GM19328 (cell line): Measurements from ENCODE around the gene CDC14B.
"Not testable (repeated sequence)": the region's sequence is repeated elsewhere in the genome, so short reads cannot be mapped to it uniquely, and the experiment has no call there.

Experiments
- ATAC-seq: cut with Tn5 transposase; IDR thresholded peaks from one replicate; pipeline ENCODE4 v1.9.1; 2021; ENCODE audit warnings: mild to moderate bottlenecking, moderate library complexity; ENCODE audit not compliant: unreplicated experiment

Gene CDC14B

DNA sequence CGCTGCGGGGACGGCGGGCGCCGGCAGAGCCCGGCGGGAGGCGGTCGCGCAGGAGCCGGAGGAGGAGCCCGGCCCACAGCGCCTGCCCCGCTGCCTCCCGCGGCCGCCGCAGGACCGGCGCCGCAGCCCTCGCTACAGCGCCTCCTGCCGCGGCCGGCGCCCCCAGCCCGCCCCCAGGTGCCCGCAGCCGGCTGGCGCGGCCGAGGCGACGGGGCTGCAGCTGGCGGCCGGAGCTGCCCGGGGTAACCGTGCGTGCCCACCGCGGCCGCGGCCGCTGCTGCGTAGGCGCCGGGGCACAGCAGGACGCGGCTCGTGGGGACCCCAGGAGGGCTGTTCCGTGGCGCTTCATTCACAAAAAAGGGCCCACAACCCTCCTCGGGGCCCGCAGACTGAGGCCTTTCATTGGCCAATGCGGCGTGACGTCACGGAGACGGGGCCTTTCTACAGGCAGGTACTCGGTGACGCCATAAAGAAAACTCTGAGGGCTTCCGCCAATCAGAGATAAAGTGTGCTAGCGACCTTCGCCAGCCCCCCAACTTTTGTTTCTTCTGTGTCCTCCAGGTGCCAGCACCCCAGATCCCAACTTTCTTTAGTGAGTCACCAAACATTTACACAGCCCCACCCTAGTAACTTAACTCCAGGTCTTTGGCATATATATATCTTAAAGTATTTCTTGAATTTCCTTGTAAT, at the start of gene CDC14B:
CDC14B (minus strand) TSS at position 353 of the 690 bp plus-strand sequence. CDS start 465 bp downstream, outside the sequence.
- no peak for ATAC-seq

- no peak for ATAC-seq
These were observed 49.4 kb upstream of the CDC14B start for GRCh38 chr9:96668868-96669534.

DNA sequence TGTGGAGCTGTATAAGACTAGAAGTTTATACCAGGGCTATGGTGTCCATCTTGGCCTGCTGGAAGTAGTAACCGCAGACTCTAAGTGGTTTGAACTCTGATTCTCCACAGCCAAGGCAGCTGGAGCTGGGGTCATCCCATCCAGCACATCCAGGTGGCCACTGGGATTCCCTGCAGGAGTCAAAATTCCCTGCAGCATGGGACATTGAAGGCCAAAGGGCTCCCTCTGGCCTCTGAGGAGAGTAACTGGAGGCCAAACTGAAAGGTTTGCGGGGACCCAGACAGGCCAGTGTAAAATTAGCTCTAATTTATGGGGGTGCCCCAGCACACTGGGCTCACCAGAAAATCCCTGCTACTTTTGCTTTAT, 47.7 kb upstream of the CDC14B start:
- no peak for ATAC-seq

DNA sequence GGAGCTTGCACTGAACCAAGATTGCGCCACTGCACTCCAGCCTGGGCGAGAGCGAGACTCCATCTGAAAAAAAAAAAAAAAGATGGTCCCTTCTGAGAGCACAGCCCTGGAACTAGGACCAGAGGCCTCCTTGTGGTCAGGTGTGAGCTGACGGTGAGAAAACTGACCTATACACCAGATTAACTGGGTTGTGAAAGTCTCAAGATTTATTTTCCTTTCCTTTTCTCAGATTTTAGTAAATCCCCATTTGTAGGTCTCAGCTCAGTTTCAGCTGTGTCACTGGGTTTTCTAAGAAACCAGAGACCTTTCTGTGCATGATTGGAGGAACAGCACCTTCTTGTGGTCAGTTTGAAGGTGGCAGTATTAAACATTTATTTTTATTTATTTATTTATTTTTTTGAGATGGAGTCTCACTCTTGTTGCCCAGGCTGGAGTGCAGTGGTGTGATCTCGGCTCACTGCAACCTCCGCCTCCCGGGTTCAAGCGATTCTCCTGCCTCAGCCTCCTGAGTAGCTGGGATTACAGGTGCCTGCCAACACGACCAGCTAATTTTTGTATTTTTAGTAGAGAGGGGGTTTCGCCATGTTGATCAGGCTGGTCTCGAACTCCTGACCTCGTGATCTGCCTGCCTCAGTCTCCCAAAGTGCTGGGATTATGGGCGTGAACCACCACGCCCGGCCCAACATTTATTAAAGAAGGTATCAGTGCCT, 47.2 kb upstream of the CDC14B start:
- not testable (repeated sequence) for ATAC-seq

- ATAC-seq = no peak
These were observed 46.1 kb upstream of the CDC14B start for GRCh38 chr9:96665789-96666188.

DNA sequence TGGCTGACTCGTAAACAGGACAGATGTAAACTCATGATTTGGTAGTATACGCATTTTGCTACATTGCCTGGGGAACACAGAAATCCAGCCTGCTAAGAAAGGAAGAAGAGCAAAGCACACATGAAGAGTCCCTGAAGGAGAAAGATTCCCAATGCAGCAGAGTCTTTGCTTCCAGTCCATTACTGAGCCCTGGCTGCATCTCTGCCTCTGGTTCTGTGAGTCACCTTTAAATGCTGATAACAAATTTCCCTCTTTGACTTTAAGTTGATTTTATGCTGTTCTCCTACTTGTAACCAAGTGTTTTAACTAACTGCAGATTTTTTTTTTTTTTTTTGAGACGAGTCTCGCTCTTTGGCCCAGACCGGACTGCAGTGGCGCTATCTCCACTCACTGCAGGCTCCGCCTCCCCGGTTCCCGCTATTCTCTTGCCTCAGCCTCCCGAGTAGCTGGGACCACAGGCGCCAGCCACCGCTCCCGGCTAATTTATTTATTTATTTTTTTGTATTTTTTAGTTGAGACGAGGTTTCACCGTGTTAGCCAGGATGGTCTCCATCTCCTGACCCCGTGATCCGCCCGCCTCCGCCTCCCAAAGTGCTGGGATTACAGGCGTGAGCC, 44.0 kb upstream of the CDC14B start:
- no peak for ATAC-seq

- ATAC-seq = no peak
These were observed 42.1 kb upstream of the CDC14B start for GRCh38 chr9:96661711-96662110.

DNA sequence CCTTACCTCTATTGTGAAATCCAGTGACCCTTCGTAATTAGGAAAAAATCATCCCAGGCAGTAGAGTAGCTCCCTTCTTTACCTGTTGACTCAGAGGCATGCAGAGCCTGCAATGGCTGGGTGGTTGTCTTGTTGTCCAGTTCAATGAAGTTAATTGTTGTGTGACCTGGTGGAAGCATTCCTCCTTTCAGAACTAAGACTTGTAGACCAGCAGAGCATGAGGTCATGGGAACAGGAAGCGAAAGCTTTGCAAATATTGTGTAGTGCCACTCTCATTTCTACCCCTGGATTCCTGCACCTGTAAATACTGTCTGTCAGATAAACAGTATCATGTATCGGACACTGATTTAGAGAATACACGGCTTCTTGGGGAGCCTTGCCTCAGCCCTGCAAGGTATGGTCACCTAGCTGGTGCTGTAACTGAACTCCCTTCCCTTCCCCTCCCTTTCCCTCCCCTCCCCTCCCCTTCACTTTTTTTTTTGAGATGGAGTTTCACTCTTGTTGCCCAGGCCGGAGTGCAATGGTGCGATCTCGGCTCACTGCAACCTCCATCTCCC, 41.1 kb upstream of the CDC14B start:
- no peak for ATAC-seq

DNA sequence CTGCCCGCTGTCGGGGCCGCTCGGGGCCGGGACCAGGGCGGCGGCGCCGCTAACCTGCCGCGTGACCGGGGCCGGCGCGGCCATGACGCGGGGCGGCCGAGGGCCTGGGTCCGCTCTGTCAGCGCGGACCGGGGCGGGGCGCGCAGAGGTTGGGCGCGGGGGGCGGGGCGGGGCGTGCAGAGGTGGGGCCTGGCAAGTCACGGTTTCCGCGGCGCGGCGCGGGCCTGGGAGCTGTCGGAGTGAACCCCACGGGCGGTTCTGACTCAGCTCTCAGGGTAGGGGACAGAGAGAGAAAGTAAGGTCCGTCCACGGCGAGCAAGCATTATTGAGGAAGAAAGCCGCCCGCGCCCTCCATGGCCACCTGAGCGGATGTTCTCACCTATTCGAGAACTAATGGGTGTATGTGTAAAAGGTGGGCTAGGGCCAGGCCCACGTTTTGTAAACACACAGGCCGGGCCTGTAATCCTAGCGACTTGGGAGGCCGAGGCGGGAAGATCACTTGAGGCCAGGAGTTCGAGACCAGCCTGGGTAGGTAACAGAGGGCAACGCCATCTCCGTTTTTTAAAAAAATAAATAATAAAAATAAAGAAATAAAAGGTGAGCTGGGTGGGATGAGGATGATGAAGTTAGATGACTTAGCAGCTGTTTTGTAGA, 35.7 kb upstream of the CDC14B start, which contains the start of gene PRXL2C:
PRXL2C (minus strand) TSS at position 120 of the 654 bp plus-strand sequence; CDS start at position 84, 36 bp downstream.
- ATAC-seq = no peak

DNA sequence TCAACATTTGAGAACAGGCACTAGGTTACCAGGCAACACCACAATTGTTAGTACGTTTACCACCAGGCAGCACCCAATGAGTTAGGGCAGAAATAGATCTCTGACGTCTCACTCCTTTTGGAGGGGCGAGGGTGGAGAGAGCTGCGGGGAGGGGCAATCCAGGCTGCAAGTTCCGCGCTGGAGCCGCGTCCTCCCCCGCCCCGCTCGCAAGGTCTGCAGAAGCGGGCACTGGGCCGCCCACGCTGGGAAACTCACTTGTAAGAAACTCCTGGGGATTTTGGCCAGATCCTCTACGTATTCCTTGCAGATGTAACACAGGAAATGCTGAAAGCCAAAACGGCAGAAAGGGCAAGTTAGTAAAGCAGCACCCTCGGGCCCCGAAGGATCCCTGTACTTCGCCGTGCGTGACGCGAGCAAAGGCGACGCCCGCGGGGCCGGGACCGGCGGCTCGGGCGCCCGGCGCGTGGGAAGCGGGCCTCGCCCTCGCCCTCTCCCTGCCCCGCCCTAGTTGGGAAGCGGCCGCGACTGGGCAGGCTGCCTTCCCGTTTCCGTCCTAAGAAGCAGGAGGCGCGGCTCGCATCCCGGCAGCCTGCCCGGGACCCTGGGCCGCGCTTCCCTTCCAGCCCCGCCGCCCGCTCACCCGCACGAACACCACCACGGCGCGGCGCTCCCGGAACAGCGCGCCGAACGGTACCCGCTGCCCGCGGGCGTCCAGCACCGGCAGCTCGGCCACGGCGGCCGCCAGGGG, 35.0 kb upstream of the CDC14B start:
- no peak for ATAC-seq

- ATAC-seq = no peak
These were observed 32.0 kb upstream of the CDC14B start for GRCh38 chr9:96651626-96652025.

DNA sequence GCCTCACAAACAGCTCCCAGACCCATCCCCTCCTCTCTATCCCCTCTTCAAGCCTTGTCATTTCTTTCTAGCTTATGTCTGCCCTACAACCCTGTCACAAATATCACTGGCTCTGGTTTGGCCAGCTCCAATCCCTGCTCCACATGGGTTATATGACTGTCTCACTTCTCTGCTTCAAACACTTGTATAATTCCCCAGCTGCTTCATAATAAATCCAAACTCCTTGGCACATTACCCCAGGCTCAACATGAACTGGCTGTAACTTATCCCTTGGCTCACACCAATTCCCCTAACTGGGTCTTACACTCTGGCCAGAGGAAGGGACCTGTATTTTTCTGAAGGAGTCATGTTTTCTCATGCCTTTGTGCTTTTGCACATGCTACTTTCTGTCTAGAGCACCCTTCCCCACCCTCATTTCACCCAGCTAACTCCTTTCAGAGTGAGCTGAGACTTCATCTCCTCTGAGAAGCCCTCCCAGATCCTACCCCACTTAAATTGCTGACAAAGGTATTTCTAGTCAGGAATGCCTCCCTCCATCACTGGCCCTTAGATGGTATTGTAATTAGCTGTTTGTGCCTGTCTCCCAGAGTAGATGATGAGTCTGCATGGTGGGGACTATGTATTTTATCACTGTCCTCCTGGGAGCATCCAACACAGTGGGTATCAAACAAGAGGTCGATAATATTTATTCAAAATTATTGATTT, 30.1 kb upstream of the CDC14B start:
- no peak for ATAC-seq

DNA sequence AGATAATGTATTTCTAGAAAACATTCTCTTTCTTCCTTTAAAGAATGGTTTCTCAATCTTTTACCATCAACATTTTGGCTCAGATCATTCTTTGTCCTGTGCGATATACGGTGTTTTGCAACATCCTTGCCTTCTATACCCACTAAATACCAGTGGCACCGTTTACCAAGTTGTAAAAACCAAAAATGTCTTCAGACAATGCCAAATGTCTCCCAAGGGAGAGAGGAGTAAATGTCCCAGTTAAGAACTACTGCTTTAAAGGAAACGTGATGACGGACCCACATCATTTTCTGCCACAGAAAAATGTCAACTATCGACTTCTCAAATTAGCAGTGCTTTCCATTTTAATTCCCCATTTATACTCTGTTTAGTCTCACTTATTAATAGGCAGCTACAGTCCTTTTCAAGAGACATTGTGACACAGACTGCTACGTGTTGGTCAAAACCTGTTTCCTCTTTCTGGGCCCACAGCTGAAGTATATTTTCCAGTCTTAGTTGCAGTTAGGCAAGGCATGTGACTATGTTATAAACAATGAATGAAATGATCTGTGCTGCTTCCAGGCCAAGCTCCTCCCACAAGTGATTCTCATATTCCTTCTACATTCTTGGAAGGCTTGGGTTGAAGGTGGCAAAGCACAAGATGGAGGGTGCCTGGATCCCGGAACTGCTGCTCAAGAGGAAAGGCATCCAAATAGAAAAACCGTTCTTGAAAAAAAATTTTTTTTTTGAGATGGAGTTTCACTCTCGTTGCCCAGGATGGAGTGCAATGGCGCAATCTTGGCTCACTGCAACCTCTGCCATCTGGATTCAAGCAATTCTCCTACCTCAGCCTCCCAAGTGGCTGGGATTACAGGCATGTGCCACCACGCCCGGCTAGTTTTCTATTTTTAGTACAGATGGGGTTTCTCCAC, 26.7 kb upstream of the CDC14B start:
- no peak for ATAC-seq

DNA sequence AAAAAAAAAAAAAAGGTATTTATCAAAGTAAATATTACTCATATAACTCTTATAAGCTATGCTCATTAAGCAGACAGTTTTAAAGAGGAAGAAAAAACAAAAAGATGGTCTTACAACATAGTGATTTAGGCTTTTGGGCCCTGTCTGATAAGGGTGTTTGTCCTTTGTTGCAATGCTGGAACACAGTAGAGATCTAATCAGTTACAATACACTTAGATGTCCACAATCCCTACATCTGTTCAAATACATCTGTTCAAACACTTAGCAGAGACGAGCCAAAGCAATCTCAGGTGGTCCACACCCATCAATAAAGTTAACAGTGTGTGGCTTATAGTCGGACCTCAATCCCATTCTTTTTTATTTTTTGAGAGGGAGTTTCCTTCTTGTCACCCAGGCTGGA, 24.5 kb upstream of the CDC14B start:
- no peak for ATAC-seq

GRCh38 chr9:96641514-96641913, 21.9 kb upstream of the CDC14B start:
- no peak for ATAC-seq

GRCh38 chr9:96638606-96639364, 19.1 kb upstream of the CDC14B start:
- ATAC-seq = no peak

DNA sequence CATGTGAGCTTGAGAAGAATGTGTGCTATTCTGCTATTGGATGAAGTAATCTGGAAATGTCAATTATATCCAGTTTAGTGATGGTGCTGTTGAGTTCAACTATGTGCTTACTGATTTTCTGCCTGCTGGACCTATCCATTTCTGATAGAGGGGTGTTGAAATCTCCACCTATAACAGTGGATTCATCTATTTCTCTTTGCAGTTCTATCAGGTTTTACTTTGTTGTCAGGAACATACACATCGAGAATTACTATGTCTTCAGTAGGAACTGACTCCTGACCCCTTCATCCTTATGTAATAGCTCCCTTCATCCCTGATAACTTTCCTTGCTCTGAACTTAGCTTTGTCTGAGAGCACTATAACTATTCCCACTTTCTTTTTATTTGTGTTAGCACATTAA, 16.7 kb upstream of the CDC14B start:
- ATAC-seq = no peak

DNA sequence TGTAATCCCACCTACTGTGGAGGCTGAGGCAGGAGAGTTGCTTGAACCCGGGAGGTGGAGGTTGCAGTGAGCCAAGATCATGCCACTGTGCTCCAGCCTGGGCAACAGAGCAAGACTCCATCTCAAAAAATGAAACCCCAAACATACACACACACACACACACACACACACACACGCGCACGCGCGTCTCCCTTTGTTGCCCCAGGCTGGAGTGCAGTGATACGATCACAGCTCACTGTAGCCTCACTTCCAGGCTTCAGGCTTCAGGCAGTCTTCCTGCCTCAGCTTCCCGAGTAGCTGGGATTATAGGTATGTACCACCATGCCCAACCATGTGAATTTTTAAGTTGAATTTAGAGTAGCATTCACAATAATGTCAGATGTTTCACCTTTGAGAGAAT, 13.9 kb upstream of the CDC14B start:
- ATAC-seq = not testable (repeated sequence)
